Measurements from ENCODE around the gene CDC37L1.
A peak's percentile ranks its signal among the peaks of the same experiment; 100 is the strongest.

The CDC37L1 gene

DNA sequence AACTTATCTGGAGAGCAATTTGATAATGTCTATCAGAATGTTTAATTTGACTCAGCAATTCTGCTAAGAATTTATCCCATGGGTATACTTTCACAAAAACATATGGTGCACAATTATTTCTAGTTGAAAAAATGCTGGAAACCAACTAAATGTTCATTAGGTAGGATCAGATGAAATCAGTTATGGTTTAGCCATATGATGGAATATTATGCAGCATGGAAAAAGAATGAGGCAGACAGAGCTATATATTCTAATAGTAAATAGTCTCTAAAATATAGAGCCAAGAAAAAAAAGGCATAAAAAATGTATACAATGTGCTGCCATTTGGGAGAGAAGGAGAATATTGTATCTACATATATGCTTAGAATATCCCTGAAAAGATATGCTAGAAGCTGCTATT is 9.5 kb upstream of the CDC37L1 start:
- no peak for DNase-seq

DNA sequence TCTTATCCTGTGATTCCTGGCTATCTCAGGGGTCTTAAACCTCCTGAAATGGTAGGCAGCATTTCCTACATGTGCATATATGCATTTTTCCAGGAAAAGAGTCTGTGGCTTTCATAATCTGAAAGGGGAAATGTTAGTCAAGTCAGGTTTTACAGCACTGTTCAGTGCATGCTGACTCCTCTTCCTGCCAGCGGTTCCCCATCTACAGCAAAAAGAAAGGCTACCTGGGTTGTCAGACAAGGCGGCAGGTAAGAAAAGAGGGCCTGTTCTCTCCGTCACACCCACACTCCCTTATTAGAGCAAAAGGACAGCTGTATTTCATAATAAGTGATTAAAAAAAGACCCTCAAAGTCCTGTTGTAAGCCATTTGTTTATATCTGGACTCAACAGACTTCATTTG is 8.8 kb upstream of the CDC37L1 start:
- no peak for DNase-seq

DNA sequence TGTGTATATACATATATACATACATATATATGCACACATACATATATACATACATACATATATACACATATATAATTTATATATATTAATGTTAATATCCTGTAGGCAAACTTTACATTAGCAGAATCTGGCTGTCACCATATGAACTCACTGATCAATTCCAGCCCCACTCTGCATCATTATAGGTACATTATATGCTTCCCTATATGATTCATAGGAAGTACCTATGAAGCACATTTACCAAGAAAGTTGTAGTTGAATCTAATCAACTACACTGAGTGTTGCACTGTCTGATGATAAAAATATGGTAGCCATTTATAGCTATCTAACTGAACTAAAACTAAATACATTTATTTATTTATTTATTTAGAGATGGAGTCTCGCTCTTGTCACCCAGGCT is 7.6 kb upstream of the CDC37L1 start:
- no peak for DNase-seq

- DNase-seq: no peak
These were observed 4.6 kb upstream of the CDC37L1 start for GRCh38 chr9:4674783-4675182.

GRCh38 chr9:4677392-4677791 is 2.0 kb upstream of the CDC37L1 start:
- no peak for DNase-seq

DNA sequence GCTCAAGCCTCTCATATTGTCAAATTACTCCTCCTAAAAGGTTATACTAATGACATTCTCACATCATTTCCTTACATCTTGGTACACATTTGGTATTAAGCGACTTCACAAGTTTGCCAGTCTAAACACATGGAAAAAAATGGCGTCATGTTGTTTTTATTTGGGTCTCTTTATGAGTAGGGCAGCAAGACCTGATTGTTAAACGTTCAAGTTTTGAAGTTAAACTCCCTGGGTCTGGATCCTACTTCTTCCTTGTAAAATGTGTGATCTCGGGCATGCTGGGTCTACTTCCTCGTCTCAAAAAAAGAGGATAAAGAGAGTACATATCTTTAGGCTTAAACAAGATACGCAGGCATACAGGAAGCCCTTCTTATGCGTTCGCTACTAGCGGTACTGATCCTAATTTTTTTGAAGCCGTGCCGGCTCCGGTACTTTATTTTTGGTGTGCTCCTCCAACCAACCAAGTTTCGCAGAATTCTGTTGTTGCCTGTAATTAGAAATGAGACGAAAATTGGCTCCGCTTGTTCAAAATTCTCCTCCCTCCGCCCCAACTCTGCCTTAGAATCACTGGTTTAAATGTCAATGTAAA is 596 bp upstream of the CDC37L1 start:
- no peak for DNase-seq

- no peak for DNase-seq
These were observed 780 bp downstream of the CDC37L1 start for GRCh38 chr9:4680173-4680525.

DNA sequence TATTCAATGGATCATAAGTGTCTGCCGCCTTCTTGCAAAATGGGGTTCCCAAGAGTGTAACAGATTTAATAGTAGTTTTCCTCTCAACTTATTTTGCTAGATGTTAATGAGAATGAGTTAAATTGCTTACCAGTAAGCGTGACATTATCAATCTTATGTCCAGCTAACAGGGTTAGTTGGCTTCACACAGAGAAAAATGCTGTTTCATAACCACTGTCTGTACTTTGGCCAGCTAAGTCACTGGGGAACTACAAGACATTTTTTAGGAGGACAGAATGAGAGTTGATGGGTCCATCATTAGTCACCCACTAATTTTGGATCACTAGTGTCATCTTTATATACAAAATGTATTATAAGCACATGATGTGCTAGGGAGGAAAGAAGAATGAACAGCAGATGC is 1.4 kb downstream of the CDC37L1 start:
- DNase-seq: no peak

DNA sequence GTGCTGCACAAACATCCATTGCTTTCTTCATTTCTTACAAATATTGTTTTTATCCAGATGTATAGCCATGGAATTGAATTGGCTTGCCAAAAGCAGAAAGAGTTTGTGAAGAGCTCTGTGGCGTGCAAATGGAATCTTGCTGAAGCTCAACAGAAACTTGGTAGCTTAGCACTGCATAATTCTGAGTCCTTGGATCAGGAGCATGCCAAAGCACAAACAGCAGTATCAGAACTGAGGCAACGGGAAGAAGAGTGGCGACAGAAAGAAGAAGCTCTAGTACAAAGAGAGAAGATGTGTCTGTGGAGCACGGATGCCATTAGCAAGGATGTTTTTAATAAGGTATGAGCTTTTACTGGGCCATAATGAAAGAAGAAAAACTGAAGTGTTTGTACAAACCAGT is 5.5 kb downstream of the CDC37L1 start:
- DNase-seq: no peak

DNA sequence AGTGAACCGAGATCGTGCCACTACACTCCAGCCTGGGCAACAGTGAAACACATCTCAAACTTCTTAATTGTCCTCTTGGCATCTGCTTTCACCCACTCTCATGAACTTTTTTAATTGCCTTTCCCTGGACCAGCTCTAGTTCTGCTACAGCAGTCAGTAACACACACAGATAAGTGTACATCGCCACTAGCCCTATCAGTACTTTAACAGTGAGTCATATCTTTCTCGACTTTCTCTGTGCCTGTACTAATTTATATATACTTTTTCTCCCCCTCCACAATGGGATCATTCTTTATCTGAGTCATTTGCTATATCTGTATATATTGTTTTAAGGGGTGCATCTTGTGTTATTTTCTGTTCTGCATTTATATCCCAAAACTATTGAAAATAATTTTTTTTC is 6.7 kb downstream of the CDC37L1 start:
- DNase-seq: no peak

GRCh38 chr9:4686584-4686983 is 7.2 kb downstream of the CDC37L1 start:
- DNase-seq: no peak

GRCh38 chr9:4689021-4689420 is 9.7 kb downstream of the CDC37L1 start:
- DNase-seq: no peak

DNA sequence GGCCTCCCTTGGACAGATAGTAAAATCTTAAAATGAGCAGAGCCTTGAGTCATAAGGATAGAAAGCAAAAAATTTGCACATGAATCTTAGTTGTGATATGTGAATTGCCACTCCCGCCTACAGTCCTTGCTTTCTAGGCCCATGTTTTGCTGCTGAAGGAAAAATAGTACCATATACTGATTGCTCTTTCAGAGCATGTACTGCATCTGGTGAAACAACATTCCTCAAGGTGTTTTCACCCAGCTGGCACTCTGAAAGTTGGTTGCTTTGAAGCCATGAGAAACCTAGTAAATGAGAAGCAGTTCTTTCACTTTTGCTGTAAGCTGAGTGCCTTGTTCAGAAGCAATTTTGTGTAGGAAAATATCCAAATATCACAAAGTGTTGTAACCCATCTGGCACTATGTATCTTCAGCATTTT is 10.3 kb downstream of the CDC37L1 start:
- peak; percentile 32 for DNase-seq

GRCh38 chr9:4690144-4690543 is 10.8 kb downstream of the CDC37L1 start:
- DNase-seq: no peak

- no peak for DNase-seq
These were observed 12.4 kb downstream of the CDC37L1 start for GRCh38 chr9:4691795-4692194.

DNA sequence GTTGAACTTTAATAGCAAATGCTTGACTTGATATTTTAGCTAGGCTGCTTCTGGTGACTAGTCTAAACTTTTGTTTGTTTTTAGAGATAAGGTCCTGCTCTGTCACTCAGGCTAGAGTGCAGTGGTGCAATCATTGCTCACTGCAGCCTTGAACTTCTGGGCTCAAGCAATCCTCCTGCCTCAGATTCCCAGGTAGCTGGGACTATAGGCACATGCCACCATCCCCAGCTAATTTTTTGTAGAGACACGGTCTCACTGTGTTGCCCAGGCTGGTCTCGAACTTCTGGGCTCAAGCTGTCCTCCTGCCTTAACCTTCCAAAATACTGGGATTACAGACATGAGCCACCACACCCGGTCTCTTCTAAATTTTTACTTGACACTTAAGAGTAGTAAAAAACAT is 20.7 kb downstream of the CDC37L1 start:
- DNase-seq: no peak

DNA sequence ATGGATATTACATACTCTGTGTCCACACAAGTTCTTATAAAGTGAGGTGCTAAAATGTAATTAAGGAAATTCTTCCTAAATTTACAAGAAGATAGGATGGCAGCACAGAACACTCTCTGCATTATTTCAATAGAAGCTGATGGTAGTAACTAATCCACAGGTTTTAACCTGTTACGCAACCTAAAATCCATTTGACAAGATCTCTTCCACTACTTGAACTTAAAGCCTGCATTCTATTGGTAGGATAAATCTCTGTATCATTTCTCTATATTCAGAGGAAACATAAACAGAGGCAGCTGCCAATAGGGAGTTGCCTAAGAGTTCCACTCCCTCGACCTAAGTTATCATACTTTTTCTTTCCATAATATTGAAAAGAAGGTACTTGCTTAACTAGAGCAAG is 21.6 kb downstream of the CDC37L1 start:
- no peak for DNase-seq

DNA sequence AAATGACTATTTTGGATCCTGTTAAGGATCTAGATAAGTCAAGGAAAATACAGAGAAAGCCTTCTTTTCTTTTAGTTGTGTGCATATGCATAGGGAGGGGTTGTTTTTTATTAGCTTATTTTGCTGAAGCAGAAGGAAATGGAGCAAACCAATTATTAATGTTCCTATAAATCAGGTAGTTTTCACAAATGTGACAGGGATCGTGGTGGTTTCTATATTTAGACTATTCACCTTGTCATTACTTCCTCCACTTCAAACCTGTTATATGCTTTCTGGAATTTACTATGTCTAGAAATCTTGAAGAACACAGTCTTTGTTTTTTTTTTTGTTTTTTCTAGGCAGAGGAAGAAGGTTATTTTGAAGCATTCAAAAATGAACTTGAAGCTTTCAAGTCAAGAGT is 22.2 kb downstream of the CDC37L1 start:
- no peak for DNase-seq

DNA sequence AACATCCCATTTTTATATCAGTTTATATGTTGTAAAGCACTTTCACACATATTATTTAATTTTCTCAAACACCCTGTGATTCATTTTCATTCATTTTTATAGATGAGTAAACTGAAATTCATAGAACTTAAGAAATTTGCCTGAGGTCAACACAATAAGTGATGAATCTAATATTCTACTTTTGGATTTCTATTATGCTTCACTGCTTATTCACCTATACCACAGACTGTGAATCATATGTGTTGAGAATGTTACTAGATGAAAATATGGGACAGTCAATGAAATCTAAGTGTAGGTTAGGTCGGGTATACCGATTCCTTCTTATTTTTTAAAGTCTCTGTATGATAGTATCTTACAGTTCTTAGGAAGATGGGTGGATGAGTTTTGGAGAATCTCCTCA is 24.8 kb downstream of the CDC37L1 start:
- DNase-seq: no peak

- no peak for DNase-seq
These were observed 26.7 kb downstream of the CDC37L1 start for GRCh38 chr9:4706021-4706420.

DNA sequence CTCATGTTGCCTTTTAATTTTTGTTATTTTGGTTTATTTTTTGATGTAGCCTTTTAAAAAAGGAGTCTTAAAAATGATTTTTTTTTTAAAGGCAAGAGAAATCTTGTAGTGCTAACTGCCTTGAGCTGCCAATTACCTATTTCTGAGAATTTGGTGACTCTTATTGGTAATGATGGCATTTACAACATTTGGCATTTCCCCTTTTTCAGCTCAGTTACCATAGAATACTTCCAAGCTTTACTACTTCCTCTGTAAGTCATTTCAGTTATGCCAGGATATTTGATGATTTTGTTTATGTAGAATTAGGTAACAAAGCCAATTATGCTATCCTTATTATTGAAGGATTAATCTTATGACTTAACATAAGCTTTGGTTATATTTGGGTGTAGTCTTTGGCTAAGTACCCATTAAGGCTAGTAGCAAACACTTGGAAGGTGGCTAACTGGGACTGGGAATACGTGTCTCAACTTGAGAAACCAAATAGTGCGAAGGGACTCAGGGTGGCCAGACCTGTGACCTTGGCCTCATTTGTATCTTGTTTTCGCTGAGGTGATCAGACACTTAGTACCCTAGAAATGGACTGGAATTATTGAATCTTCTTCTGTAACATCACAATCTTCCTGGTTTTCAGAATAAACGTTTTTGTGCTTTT is 27.7 kb downstream of the CDC37L1 start:
- DNase-seq: no peak

GRCh38 chr9:4709380-4709779 is 30.0 kb downstream of the CDC37L1 start:
- no peak for DNase-seq

DNA sequence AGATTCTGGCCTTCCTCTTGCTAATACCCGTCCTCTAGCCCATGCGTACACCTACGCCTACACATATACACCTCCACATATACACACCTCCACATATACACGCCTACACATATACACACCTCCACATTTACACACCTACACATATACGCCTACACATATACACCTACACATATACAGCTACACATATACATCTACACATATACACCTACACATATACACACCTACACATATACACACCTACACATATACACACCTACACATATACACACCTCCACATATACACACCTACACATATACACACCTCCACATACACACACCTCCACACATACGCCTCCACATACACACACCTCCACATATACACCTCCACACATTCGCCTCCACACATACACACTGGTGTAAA is 34.5 kb downstream of the CDC37L1 start:
- DNase-seq: no peak

GRCh38 chr9:4714266-4715016 is 35.1 kb downstream of the CDC37L1 start:
- DNase-seq: no peak

DNA sequence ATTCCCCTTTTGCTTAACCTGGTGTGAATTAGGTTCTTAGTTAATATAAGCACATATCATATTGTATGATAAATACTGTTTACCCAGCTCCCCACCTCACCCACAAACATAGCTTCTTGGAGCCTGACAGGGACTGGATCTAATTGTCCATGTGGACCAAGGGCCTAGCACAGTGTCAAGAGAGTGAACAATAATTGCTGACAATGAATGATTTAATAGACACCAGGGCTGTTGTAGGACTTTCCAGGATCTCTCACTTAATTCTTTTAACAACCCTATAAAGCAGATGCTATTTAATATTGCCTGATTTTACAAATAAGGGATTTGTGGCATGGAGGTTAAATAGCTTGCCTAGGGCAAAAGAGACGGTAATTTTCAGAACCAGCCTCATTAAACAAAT is 36.8 kb downstream of the CDC37L1 start:
- DNase-seq: no peak

All from stimulated activated CD4-positive, alpha-beta T cell treated with anti-CD3 and anti-CD28 coated beads, Interleukin-1b, Interleukin-23, amount 100 ng/mL, for 48 hours (primary cell).